ENCODE measurements around the gene TFEB. TPM values are rescaled to one million over a fixed set of nuclear protein-coding genes. Genes with fewer than 3 reads are reported as not detected.

The TFEB gene
- total RNA-seq, 1 experiment from 2014 or later, result 7.3 TPM

GRCh38 chr6:41646026-41646795, 89.2 kb downstream of the TFEB start:
- no peak for DNase-seq
- Histone ChIP-seq H3K4me1 (replicated peaks; ENCODE audit: insufficient read depth) (no peaks in the 10 kb centered on the region), H4K20me1 (ENCODE audit: insufficient read depth) (no peaks in the 10 kb centered on the region), H3K4me3 (no peak overlapping the region), H3K9me3 (ENCODE audit: insufficient read depth, low read depth) (no peaks in the 10 kb centered on the region), H3K27ac (no peak overlapping the region), H3K9me2 (ENCODE audit: insufficient read depth) (no peaks in the 10 kb centered on the region), H3K4me2 (no peak overlapping the region), H2AFZ (no peak overlapping the region), H3K36me3 (ENCODE audit: low read depth) (no peaks in the 10 kb centered on the region), H3K27me3 (ENCODE audit: insufficient read depth, low read depth) (no peaks in the 10 kb centered on the region), H3F3A (ENCODE audit: insufficient read depth, low read depth) (no peaks in the 10 kb centered on the region), H3K79me2 (ENCODE audit: low read depth) (no peaks in the 10 kb centered on the region)
- BruUV-seq (replicated peaks), result no TSS peak
- TF ChIP-seq EZH2 (IDR thresholded peaks at IDR 0.05; ENCODE audit: low read depth) (no peak), CTCF (conservative IDR thresholded peaks at IDR 0.05) (no peak)
- CTCF ChIA-PET, result no interaction called here
- POLR2A ChIA-PET (ENCODE audit: unreplicated experiment), result no interaction called here
- intact Hi-C loops (cut with micrococcal nuclease; ENCODE audit: unreplicated experiment), result no loop called here

- Histone ChIP-seq H3K4me2 (no peak overlapping the region), H3K4me1 (replicated peaks; ENCODE audit: insufficient read depth) (no peaks in the 10 kb centered on the region), H3F3A (ENCODE audit: insufficient read depth, low read depth) (no peaks in the 10 kb centered on the region), H3K4me3 (no peak overlapping the region), H3K9me2 (ENCODE audit: insufficient read depth) (no peaks in the 10 kb centered on the region), H4K20me1 (ENCODE audit: insufficient read depth) (no peaks in the 10 kb centered on the region), H3K79me2 (ENCODE audit: low read depth) (no peaks in the 10 kb centered on the region), H3K9me3 (ENCODE audit: insufficient read depth, low read depth) (no peaks in the 10 kb centered on the region), H3K36me3 (ENCODE audit: low read depth) (no peaks in the 10 kb centered on the region), H3K27ac (no peak overlapping the region), H2AFZ (no peak overlapping the region), H3K27me3 (ENCODE audit: insufficient read depth, low read depth) (no peaks in the 10 kb centered on the region)
- BruUV-seq (replicated peaks), result no TSS peak
- TF ChIP-seq EZH2 (IDR thresholded peaks at IDR 0.05; ENCODE audit: low read depth), result no peak
- no peak for TF ChIP-seq CTCF (conservative IDR thresholded peaks at IDR 0.05)
- ChIA-PET CTCF (no interaction called here), POLR2A (ENCODE audit: unreplicated experiment) (no interaction called here)
- DNase-seq, result no peak
- intact Hi-C loops (cut with micrococcal nuclease; ENCODE audit: unreplicated experiment), result no loop called here
Observed at GRCh38 chr6:41645007-41645618, 90.3 kb downstream of the TFEB start.

DNA sequence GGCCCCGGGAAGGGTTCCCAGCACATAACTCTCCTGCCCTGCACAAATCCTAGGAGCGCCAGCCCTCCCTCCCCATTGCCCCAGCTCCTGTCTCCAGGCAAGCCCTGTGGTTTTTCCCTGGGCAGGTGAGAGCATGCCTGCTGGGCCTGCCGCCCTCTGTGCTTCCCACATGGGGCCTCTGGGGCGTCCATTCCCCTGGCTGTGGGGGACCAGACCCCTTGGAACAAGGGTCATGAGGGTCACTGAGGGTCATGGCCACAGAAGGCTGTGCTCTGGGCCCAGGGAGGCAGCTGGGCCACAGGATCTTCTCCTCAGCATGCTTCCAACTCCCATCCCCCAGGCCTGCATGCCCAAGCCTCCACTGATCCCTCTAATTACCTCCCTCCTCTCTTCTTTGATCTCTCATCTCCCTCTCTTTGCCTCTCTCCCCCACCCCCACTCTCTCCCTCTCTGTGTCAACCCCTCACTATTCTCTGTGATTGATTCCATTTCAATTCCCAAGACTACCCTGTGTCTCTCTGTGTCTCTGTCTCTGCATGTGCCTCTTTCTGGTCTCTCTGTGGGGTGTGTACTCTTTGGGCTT, 91.0 kb downstream of the TFEB start:
- Histone ChIP-seq H3K9me3 (ENCODE audit: insufficient read depth, low read depth) (no peaks in the 10 kb centered on the region), H3F3A (ENCODE audit: insufficient read depth, low read depth) (no peaks in the 10 kb centered on the region), H4K20me1 (ENCODE audit: insufficient read depth) (no peaks in the 10 kb centered on the region), H2AFZ (no peak overlapping the region), H3K27me3 (ENCODE audit: insufficient read depth, low read depth) (no peaks in the 10 kb centered on the region), H3K4me2 (no peak overlapping the region), H3K79me2 (ENCODE audit: low read depth) (no peaks in the 10 kb centered on the region), H3K9me2 (ENCODE audit: insufficient read depth) (no peaks in the 10 kb centered on the region), H3K4me3 (no peak overlapping the region), H3K4me1 (replicated peaks; ENCODE audit: insufficient read depth) (no peaks in the 10 kb centered on the region), H3K36me3 (ENCODE audit: low read depth) (no peaks in the 10 kb centered on the region), H3K27ac (no peak overlapping the region)
- POLR2A ChIA-PET (ENCODE audit: unreplicated experiment), result interaction anchor here (0.7 kb wide), 1 partner anchor 34 kb away, joined by 4 read pairs; no protein-coding TSS in a partner anchor
- no peak for TF ChIP-seq CTCF (conservative IDR thresholded peaks at IDR 0.05)
- TF ChIP-seq EZH2 (IDR thresholded peaks at IDR 0.05; ENCODE audit: low read depth), result no peak
- CTCF ChIA-PET, result interaction anchor here (0.6 kb wide), 1 partner anchor 66 kb away, joined by 10 read pairs; no protein-coding TSS in a partner anchor
- intact Hi-C loops (cut with micrococcal nuclease; ENCODE audit: unreplicated experiment), result no loop called here
- BruUV-seq (replicated peaks), result no TSS peak
- DNase-seq, result no peak
